WERI-Rb-1 (cell line): Measurements from ENCODE around the gene TOM1L2.

Source experiments
- DNase-seq: peaks from one replicate; pipeline ENCODE4 v3.0.0-alpha.2; 2020
- H3K27ac ChIP-seq: fragments of 250-450 bp; sonication (Bioruptor Pico); 2 replicates; pipeline ENCODE4 v1.5.1; 2020; ENCODE audit warnings: mild to moderate bottlenecking, moderate library complexity
- H3K27me3 ChIP-seq: fragments of 250-450 bp; sonication (Bioruptor Pico); 2 replicates; pipeline ENCODE4 v1.5.1; 2021; ENCODE audit warnings: mild to moderate bottlenecking, low read depth, moderate library complexity; ENCODE audit not compliant: insufficient read depth, severe bottlenecking
- H3K36me3 ChIP-seq: fragments of 250-450 bp; sonication (Bioruptor Pico); 2 replicates; pipeline ENCODE4 v1.5.1; 2020; ENCODE audit warnings: mild to moderate bottlenecking, moderate library complexity
- H3K4me3 ChIP-seq: 2 replicates; pipeline ENCODE4 v1.5.1; 2011; ENCODE audit warnings: low read depth, mild to moderate bottlenecking, control low read depth, low read length
- H3K9me3 ChIP-seq: fragments of 250-450 bp; sonication (Bioruptor Pico); 2 replicates; pipeline ENCODE4 v1.5.1; 2021; ENCODE audit warnings: mild to moderate bottlenecking, moderate library complexity; ENCODE audit not compliant: severe bottlenecking
- CTCF ChIP-seq: IDR thresholded peaks from 2 replicates; pipeline ENCODE4 v1.5.1; 2011; ENCODE audit warnings: low read depth, mild to moderate bottlenecking, control low read depth, inconsistent platforms, low read length

Gene TOM1L2

GRCh38 chr17:17844500-17844899 is 127.7 kb downstream of the TOM1L2 start:
- Histone ChIP-seq H3K27me3 (no peaks in the 10 kb centered on the region), H3K4me3 (no peak overlapping the region), H3K27ac (no peak overlapping the region), H3K36me3 (no peaks in the 10 kb centered on the region), H3K9me3 (no peaks in the 10 kb centered on the region)
- TF ChIP-seq CTCF = no peak
- no peak for DNase-seq

- Histone ChIP-seq H3K9me3 (no peaks in the 10 kb centered on the region), H3K27me3 (no peaks in the 10 kb centered on the region), H3K36me3 (no peaks in the 10 kb centered on the region), H3K27ac (no peak overlapping the region), H3K4me3 (no peak overlapping the region)
- no peak for DNase-seq
- TF ChIP-seq CTCF = no peak
Measured at GRCh38 chr17:17844079-17844478, 128.1 kb downstream of the TOM1L2 start.

- Histone ChIP-seq H3K9me3 (no peaks in the 10 kb centered on the region), H3K27ac (no peak overlapping the region), H3K4me3 (no peak overlapping the region), H3K27me3 (no peaks in the 10 kb centered on the region), H3K36me3 (no peaks in the 10 kb centered on the region)
- no peak for DNase-seq
- TF ChIP-seq CTCF = no peak
Measured at GRCh38 chr17:17843096-17843495, 129.1 kb downstream of the TOM1L2 start.

GRCh38 chr17:17842111-17842876 is 129.9 kb downstream of the TOM1L2 start:
- H3K4me3 ChIP-seq = no peak overlapping the region
- H3K36me3 ChIP-seq = no peaks in the 10 kb centered on the region
- H3K27me3 ChIP-seq = no peaks in the 10 kb centered on the region
- DNase-seq = peak; percentile 51
- H3K27ac ChIP-seq = peak overlapping the region; percentile 5; the same call in 1 of the 2 replicates
- H3K9me3 ChIP-seq = no peaks in the 10 kb centered on the region
- no peak for TF ChIP-seq CTCF

- Histone ChIP-seq H3K9me3 (no peaks in the 10 kb centered on the region), H3K36me3 (peaks cover 2% of the 10 kb centered on the region; the same call in 1 of the 2 replicates), H3K27me3 (no peaks in the 10 kb centered on the region), H3K27ac (peak overlapping the region; percentile 15; the same call in 1 of the 2 replicates), H3K4me3 (no peak overlapping the region)
- TF ChIP-seq CTCF = no peak
- no peak for DNase-seq
Measured at GRCh38 chr17:17841601-17842025, 130.6 kb downstream of the TOM1L2 start.
